HUES48 (cell line): ENCODE measurements around the gene PCID2.

Source experiments
- H3K27ac ChIP-seq: one replicate; pipeline ENCODE4 v1.7.0; 2013; ENCODE audit warnings: low read depth, low read length, inconsistent platforms
- H3K27me3 ChIP-seq: 2 replicates; pipeline ENCODE4 v1.6.1; 2013; ENCODE audit warnings: mild to moderate bottlenecking, low read length; ENCODE audit not compliant: control insufficient read depth, insufficient read depth
- H3K36me3 ChIP-seq: 2 replicates; pipeline ENCODE4 v1.6.1; 2013; ENCODE audit warnings: low read length; ENCODE audit not compliant: control insufficient read depth, insufficient read depth
- H3K4me1 ChIP-seq: 2 replicates; pipeline ENCODE4 v1.6.1; 2013; ENCODE audit warnings: mild to moderate bottlenecking, low read length; ENCODE audit not compliant: control insufficient read depth, insufficient read depth
- H3K4me3 ChIP-seq: 2 replicates; pipeline ENCODE4 v1.5.1; 2013; ENCODE audit warnings: mild to moderate bottlenecking, low read depth, low read length
- H3K9ac ChIP-seq: 2 replicates; pipeline ENCODE4 v1.6.1; 2013; ENCODE audit warnings: mild to moderate bottlenecking, low read depth, low read length, moderate library complexity
- H3K9me3 ChIP-seq: 2 replicates; pipeline ENCODE4 v1.6.1; 2013; ENCODE audit warnings: low read length; ENCODE audit not compliant: control insufficient read depth, insufficient read depth

The PCID2 gene

DNA sequence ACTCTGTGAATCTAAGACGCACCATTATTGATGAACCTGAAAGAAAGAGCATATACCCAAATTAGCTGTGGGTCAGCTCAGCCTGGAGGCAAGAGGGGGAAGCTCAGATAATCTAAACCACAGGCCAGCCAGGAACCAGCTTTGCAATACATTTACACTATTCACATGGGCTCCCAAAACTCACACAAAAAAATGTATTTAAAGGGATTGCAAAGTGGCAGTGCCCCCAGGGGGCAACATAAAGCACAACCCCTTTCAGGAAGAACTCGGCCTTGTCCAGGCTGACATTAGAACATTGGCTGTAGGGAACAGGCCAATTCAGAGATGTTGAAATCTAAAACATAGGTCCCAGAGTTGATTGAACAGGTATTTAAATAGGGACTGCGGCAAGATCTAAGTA lies 53.3 kb downstream of the PCID2 start:
- Histone ChIP-seq H3K9me3 (no peaks in the 10 kb centered on the region), H3K4me3 (no peak overlapping the region), H3K27me3 (peaks cover 20% of the 10 kb centered on the region), H3K4me1 (peaks cover 24% of the 10 kb centered on the region), H3K36me3 (no peaks in the 10 kb centered on the region), H3K27ac (no peak overlapping the region), H3K9ac (no peak overlapping the region)

DNA sequence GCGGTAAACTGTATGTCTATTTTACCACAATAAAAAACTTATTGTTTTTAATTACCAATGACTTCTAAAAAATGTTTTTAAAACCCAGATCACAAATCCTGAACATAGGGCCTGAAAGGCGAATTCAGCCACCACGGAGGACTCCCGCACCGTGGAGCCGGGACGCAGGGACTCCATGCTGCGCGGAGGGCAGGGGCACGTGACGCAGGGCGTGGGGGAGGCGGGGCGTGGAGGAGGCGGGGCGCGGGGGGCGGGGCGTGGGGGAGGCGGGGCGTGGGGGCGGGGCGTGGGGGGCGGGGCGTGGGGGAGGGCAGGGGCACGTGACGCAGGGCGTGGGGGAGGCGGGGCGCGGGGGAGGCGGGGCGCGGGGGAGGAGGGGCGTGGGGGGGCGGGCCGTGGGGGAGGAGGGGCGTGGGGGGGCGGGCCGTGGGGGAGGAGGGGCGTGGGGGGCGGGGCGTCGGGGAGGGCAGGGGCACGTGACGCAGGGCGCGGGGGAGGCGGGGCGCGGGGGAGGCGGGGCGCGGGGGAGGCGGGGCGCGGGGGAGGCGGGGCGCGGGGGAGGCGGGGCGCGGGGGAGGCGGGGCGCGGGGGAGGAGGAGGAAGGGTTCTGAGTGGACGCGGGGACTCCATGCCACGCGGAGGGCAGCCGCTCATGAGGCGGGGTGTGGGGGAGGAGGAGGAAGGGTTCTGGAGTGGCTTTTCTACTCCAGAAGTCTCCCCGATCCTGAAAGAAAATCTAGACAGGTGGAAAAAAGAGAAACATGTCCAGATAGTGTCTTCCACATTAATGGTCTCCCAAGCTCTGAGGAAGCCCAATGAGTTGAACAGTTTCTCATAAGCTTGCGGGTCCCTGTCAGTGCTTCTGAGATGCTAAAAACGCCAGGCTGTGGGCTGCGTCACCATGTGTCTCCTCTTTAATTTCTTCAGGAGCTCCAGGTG lies 54.4 kb downstream of the PCID2 start:
- Histone ChIP-seq H3K4me1 (peaks cover 24% of the 10 kb centered on the region), H3K4me3 (peak overlapping the region; percentile 68), H3K27me3 (peaks cover 20% of the 10 kb centered on the region), H3K9me3 (no peaks in the 10 kb centered on the region), H3K27ac (peak overlapping the region; percentile 57), H3K9ac (peak overlapping the region; percentile 28; the same call in 1 of the 2 replicates), H3K36me3 (no peaks in the 10 kb centered on the region)

GRCh38 chr13:113152984-113153809 lies 55.3 kb downstream of the PCID2 start:
- peak overlapping the region; percentile 28; the same call in 1 of the 2 replicates for H3K9ac ChIP-seq
- H3K27ac ChIP-seq = no peak overlapping the region
- H3K27me3 ChIP-seq = peaks cover 20% of the 10 kb centered on the region
- peaks cover 18% of the 10 kb centered on the region for H3K4me1 ChIP-seq
- H3K36me3 ChIP-seq = no peaks in the 10 kb centered on the region
- peak overlapping the region; percentile 68 for H3K4me3 ChIP-seq
- no peaks in the 10 kb centered on the region for H3K9me3 ChIP-seq

DNA sequence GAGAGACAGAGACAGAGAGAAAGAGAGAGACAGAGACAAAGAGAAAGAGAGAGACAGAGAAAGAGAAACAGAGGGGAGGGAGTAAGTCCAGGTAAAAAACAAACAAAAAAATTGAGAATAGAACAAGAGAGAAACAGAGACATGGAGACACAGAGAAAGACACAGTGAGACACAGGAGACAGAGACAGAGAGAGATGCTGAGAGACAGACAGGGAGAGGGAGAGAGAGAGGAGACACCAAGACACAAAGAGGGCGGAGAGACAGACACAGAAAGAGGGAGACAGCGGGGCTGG lies 55.8 kb downstream of the PCID2 start:
- peak overlapping the region; percentile 68 for H3K4me3 ChIP-seq
- H3K27ac ChIP-seq = no peak overlapping the region
- no peak overlapping the region for H3K9ac ChIP-seq

DNA sequence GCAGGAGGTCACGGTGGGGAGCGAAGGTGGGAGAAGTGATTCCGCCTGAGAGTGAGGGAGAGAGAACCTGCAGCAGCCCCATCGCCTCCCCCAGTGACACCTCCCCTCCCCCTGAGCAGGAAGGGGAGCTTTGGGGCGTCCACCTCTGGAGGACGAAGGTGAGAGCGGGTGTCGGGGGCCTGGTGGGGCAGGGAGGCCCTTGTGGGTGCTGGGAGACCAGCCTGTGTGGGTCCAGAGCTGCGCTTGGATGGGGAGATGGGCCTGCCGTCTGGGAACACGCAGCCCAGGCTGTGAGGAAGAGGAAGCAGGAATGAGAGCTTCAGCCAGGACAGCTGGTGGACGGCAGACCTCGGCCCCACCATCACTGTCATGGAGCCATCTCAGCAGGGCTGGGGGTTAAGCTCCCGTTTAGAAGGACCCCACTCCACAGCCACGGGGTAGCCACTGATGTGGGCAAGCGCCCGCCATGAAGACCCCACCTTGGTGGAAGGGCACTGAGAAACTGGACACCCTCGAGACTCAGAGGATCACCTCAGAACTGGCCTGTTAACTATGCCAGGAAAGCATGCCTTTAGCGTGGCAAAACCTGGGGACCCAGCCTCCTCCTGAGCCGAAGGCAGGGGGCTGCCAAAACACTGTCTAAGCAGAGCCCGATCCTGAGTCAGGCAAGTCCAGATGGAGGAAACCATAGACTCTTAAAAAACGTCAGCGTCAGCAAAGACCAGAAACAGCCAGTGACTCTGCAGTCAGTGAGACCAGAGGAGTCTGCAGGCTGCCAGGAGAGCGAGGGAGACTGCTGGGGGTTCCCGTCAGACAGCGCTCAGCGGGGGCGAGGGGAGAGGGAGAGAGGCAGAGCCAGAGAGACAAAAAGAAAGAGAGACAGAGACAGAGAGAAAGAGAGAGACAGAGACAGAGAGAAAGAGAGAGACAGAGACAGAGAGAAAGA lies 56.5 kb downstream of the PCID2 start:
- H3K9ac ChIP-seq = no peak overlapping the region
- H3K36me3 ChIP-seq = no peaks in the 10 kb centered on the region
- peaks cover 20% of the 10 kb centered on the region for H3K27me3 ChIP-seq
- peaks cover 17% of the 10 kb centered on the region for H3K4me1 ChIP-seq
- H3K4me3 ChIP-seq = no peak overlapping the region
- no peak overlapping the region for H3K27ac ChIP-seq
- H3K9me3 ChIP-seq = no peaks in the 10 kb centered on the region

More for the DNA sequence above, 55.8 kb downstream of the PCID2 start:
- H3K27me3 ChIP-seq = peaks cover 20% of the 10 kb centered on the region
- no peaks in the 10 kb centered on the region for H3K36me3 ChIP-seq
- no peaks in the 10 kb centered on the region for H3K9me3 ChIP-seq
- H3K4me1 ChIP-seq = peaks cover 17% of the 10 kb centered on the region

GRCh38 chr13:113150550-113151365 lies 57.7 kb downstream of the PCID2 start:
- Histone ChIP-seq H3K27ac (no peak overlapping the region), H3K9ac (no peak overlapping the region), H3K36me3 (no peaks in the 10 kb centered on the region)

GRCh38 chr13:113149711-113150549 lies 58.5 kb downstream of the PCID2 start:
- H3K9me3 ChIP-seq = no peaks in the 10 kb centered on the region
- H3K4me3 ChIP-seq = no peak overlapping the region
- H3K36me3 ChIP-seq = no peaks in the 10 kb centered on the region
- H3K27ac ChIP-seq = no peak overlapping the region
- H3K27me3 ChIP-seq = peaks cover 20% of the 10 kb centered on the region
- peaks cover 17% of the 10 kb centered on the region for H3K4me1 ChIP-seq
- H3K9ac ChIP-seq = no peak overlapping the region

More at GRCh38 chr13:113150550-113151365, 57.7 kb downstream of the PCID2 start:
- H3K4me1 ChIP-seq = peaks cover 17% of the 10 kb centered on the region
- peaks cover 20% of the 10 kb centered on the region for H3K27me3 ChIP-seq
- H3K9me3 ChIP-seq = no peaks in the 10 kb centered on the region
- H3K4me3 ChIP-seq = no peak overlapping the region

GRCh38 chr13:113148940-113149503 lies 59.4 kb downstream of the PCID2 start:
- Histone ChIP-seq H3K4me1 (peaks cover 12% of the 10 kb centered on the region), H3K4me3 (no peak overlapping the region), H3K9ac (no peak overlapping the region), H3K9me3 (no peaks in the 10 kb centered on the region), H3K27ac (no peak overlapping the region), H3K27me3 (peaks cover 20% of the 10 kb centered on the region), H3K36me3 (no peaks in the 10 kb centered on the region)

GRCh38 chr13:113148407-113148806 lies 60.1 kb downstream of the PCID2 start:
- H3K27me3 ChIP-seq = peaks cover 18% of the 10 kb centered on the region
- no peaks in the 10 kb centered on the region for H3K36me3 ChIP-seq
- peaks cover 9% of the 10 kb centered on the region for H3K4me1 ChIP-seq
- no peak overlapping the region for H3K9ac ChIP-seq
- H3K4me3 ChIP-seq = no peak overlapping the region
- H3K9me3 ChIP-seq = no peaks in the 10 kb centered on the region
- no peak overlapping the region for H3K27ac ChIP-seq
